Endothelial cell of umbilical vein (primary cell): ENCODE measurements around the gene PPY. TPM values are rescaled to one million over a fixed set of nuclear protein-coding genes. Genes with fewer than 3 reads are reported as not detected.

ENCODE experiments used
- BruUV-seq: library from RNA; stranded (reverse); fragments of 400-500 nt; replicated peaks from 2 replicates; lab custom pipeline; 2021; lab: Mats Ljungman, UMichigan
- CTCF ChIA-PET: fragments of 300-600, 350-600 bp; sonication (Branson Sonifier 250); formaldehyde crosslinking; loops from one replicate; lab custom pipeline; 2021; ENCODE audit warnings: antibody characterized with exemption, inconsistent platforms; lab: Charles Lee
- POLR2A ChIA-PET: fragments of 300-600, 350-600 bp; sonication (Branson Sonifier 250); formaldehyde crosslinking; loops from one replicate; lab custom pipeline; 2021; ENCODE audit warnings: antibody characterized with exemption, inconsistent platforms; lab: Charles Lee
- DNase-seq: peaks from one replicate; pipeline ENCODE4 v3.0.0-alpha.2; 2011; ENCODE audit warnings: low read depth, low spot score
- FAIRE-seq: peaks from 2 replicates; lab custom pipeline; 2011; peaks lifted over from hg19 to GRCh38; lab: Jason Lieb, UNC
- H2AFZ ChIP-seq: 2 replicates; pipeline ENCODE4 v1.6.0; 2012; ENCODE audit warnings: low read depth, low read length, control low read depth, inconsistent platforms
- H3K27ac ChIP-seq: 2 replicates; pipeline ENCODE4 v1.5.1; 2011; ENCODE audit warnings: low read depth, mild to moderate bottlenecking, control low read depth, low read length, moderate library complexity; ENCODE audit not compliant: insufficient read depth
- H3K27me3 ChIP-seq, 2 experiments: 2 replicates each; pipeline versions ENCODE4 v1.6.0 to v1.6.1; 2011; ENCODE audit warnings: low read length in 2 of 2, mixed read lengths in 1 of 2; ENCODE audit not compliant: control insufficient read depth in 2 of 2, insufficient read depth in 2 of 2
- H3K36me3 ChIP-seq, 2 experiments: 2 replicates in 1 of 2; 3 replicates in 1 of 2; pipeline ENCODE4 v1.5.1; 2011; ENCODE audit warnings: low read length in 2 of 2, mild to moderate bottlenecking in 1 of 2, moderate library complexity in 1 of 2; ENCODE audit not compliant: control insufficient read depth in 2 of 2, insufficient read depth in 2 of 2; ENCODE audit errors: extremely low read depth in 1 of 2
- H3K4me1 ChIP-seq: 3 replicates; pipeline ENCODE4 v1.5.1; 2011; ENCODE audit warnings: mild to moderate bottlenecking, low read length; ENCODE audit not compliant: control insufficient read depth, insufficient read depth; ENCODE audit errors: extremely low read depth
- H3K4me2 ChIP-seq: 2 replicates; pipeline ENCODE4 v1.6.1; 2011; ENCODE audit warnings: low read length, control low read depth, mixed read lengths; ENCODE audit not compliant: insufficient read depth
- H3K4me3 ChIP-seq, 3 experiments: fragments of 200-600 bp in 1 of 3; sonication (generic), shearing (Covaris generic) in 1 of 3; replicated peaks in 1 of 3; 2 replicates each; pipeline ENCODE4 v1.5.1; 2011 to 2016; ENCODE audit warnings: control low read depth in 3 of 3, low read length in 3 of 3, mild to moderate bottlenecking in 2 of 3, inconsistent platforms in 1 of 3, low read depth in 1 of 3, moderate library complexity in 1 of 3; ENCODE audit not compliant: insufficient read depth in 1 of 3
- H3K79me2 ChIP-seq: 2 replicates; pipeline ENCODE4 v1.6.0; 2012; ENCODE audit warnings: low read length, inconsistent platforms; ENCODE audit not compliant: control insufficient read depth, insufficient read depth
- H3K9ac ChIP-seq: replicated peaks from 2 replicates; pipeline ENCODE3; 2011; ENCODE audit warnings: low read length, control low read depth; ENCODE audit not compliant: insufficient read depth; ENCODE audit errors: extremely low read depth
- H3K9me1 ChIP-seq: replicated peaks from 3 replicates; pipeline ENCODE4 v1.6.0; 2011; ENCODE audit warnings: mild to moderate bottlenecking, low read length; ENCODE audit not compliant: control insufficient read depth, insufficient read depth; ENCODE audit errors: extremely low read depth
- H3K9me3 ChIP-seq: replicated peaks from 2 replicates; pipeline ENCODE4 v1.5.1; 2012; ENCODE audit warnings: low read length, inconsistent platforms; ENCODE audit not compliant: control insufficient read depth, insufficient read depth
- H4K20me1 ChIP-seq: replicated peaks from 2 replicates; pipeline ENCODE3; 2011; ENCODE audit warnings: mild to moderate bottlenecking, low read length; ENCODE audit not compliant: control insufficient read depth, insufficient read depth; ENCODE audit errors: extremely low read depth
- CTCF ChIP-seq, 2 donors: IDR thresholded peaks; 1 replicate in 1 of 2; 2 replicates in 1 of 2; pipeline ENCODE4 v1.5.1; 2011; ENCODE audit warnings: low read length in 2 of 2, mild to moderate bottlenecking in 2 of 2, moderate library complexity in 2 of 2, control low read depth in 1 of 2, inconsistent platforms in 1 of 2, low read depth in 1 of 2; ENCODE audit not compliant: insufficient read depth in 1 of 2; ENCODE audit errors: extremely low read depth in 1 of 2
- EZH2 ChIP-seq: IDR thresholded peaks from 2 replicates; pipeline ENCODE4 v1.6.1; 2012; ENCODE audit warnings: borderline replicate concordance, low read depth, mild to moderate bottlenecking, moderate library complexity, low read length, inconsistent platforms; ENCODE audit not compliant: severe bottlenecking
- FOS ChIP-seq: IDR thresholded peaks from 2 replicates; pipeline ENCODE4 v1.6.1; 2011; ENCODE audit warnings: mild to moderate bottlenecking, low read length, moderate library complexity, borderline replicate concordance; ENCODE audit not compliant: insufficient read depth
- GATA2 ChIP-seq: IDR thresholded peaks from 2 replicates; pipeline ENCODE4 v1.7.0; 2011; ENCODE audit warnings: low read depth, mild to moderate bottlenecking, moderate library complexity, mixed read lengths, low read length; ENCODE audit not compliant: insufficient read length, insufficient read depth
- JUN ChIP-seq: IDR thresholded peaks from 2 replicates; pipeline ENCODE4 v1.6.1; 2011; ENCODE audit warnings: borderline replicate concordance, low read depth; ENCODE audit not compliant: insufficient read length, insufficient read depth
- MAX ChIP-seq: IDR thresholded peaks from 2 replicates; pipeline ENCODE4 v1.6.1; 2011; ENCODE audit not compliant: insufficient read depth, insufficient read length
- MYC ChIP-seq: IDR thresholded peaks from one replicate; pipeline ENCODE4 v1.6.1; 2011; ENCODE audit warnings: mild to moderate bottlenecking, low read depth, low read length
- POLR2A ChIP-seq: IDR thresholded peaks from 2 replicates; pipeline ENCODE4 v1.6.1; 2012; ENCODE audit warnings: low read depth, mild to moderate bottlenecking, control low read depth, low read length
- POLR2AphosphoS5 ChIP-seq: IDR thresholded peaks from 2 replicates; pipeline ENCODE4 v1.6.1; 2012; ENCODE audit warnings: low read depth, mild to moderate bottlenecking, control low read depth, low read length, moderate library complexity; ENCODE audit not compliant: insufficient read depth
- dilution Hi-C: fragments of 300-500 bp; cut with MboI; formaldehyde crosslinking; loops from one replicate; pipeline ENCODE4 v1.15.0; 2019; ENCODE audit warnings: low sequenced_read_pairs; ENCODE audit not compliant: extremely low pct_ligation_motif_present
- intact Hi-C: fragments of 100-400 bp; cut with micrococcal nuclease; formaldehyde crosslinking; loops from one replicate; pipeline ENCODE4 v1.10.0; 2022
- polyA plus RNA-seq, 4 experiments: library from polyadenylated mRNA; depleted of rRNA in 3 of 4; stranded (reverse) in 3 of 4; unstranded in 1 of 4; fragments of >200 nt; gene quantifications; 2 replicates each; pipeline versions ENCODE4 v1.2.1 to v1.2.3, GENCODE V29; 2011 to 2012; ENCODE audit warnings: missing spikeins in 1 of 4
- total RNA-seq: library from RNA; stranded (reverse); gene quantifications from 2 replicates; pipeline ENCODE4 v1.2.3, GENCODE V29; 2021

PPY gene
- total and polyA plus RNA-seq, 2 donors (not counting 3 experiments of a cell fraction or from before 2014, with no cell fraction given), result not detected

- POLR2A ChIA-PET, result no interaction called here
- intact Hi-C loops, result no loop called here
Measured at GRCh38 chr17:43951750-43952149, 9.5 kb upstream of the PPY start.

More at GRCh38 chr17:43951750-43952149, 9.5 kb upstream of the PPY start:
- H3K36me3 ChIP-seq, result no peaks in the 10 kb centered on the region
- DNase-seq, result no peak
- H4K20me1 ChIP-seq, result no peaks in the 10 kb centered on the region
- H3K27ac ChIP-seq, result no peak overlapping the region
- H3K4me1 ChIP-seq, result peaks cover 2% of the 10 kb centered on the region
- H3K9me3 ChIP-seq, result no peaks in the 10 kb centered on the region
- no peak for TF ChIP-seq MYC
- no peak for TF ChIP-seq GATA2
- TF ChIP-seq POLR2AphosphoS5, result no peak
- no peak for TF ChIP-seq CTCF (IDR thresholded peaks at IDR 0.05; ENCODE audit: extremely low read depth in 1 of 2, insufficient read depth in 1 of 2, low read depth in 1 of 2, low read length in 2 of 2)
- no peak for TF ChIP-seq FOS
- TF ChIP-seq MAX, result no peak
- no peak for TF ChIP-seq JUN
- no peak for TF ChIP-seq POLR2A
- no peak for TF ChIP-seq EZH2
- BruUV-seq, result no TSS peak
- H2AFZ ChIP-seq, result no peak overlapping the region
- no peaks in the 10 kb centered on the region for H3K79me2 ChIP-seq
- H3K27me3 ChIP-seq, result peaks cover 40 to 44% of the 10 kb centered on the region in 2 experiments
- no peak overlapping the region for H3K4me2 ChIP-seq
- no peaks in the 10 kb centered on the region for H3K9me1 ChIP-seq
- no peak overlapping the region for H3K9ac ChIP-seq
- CTCF ChIA-PET, result interaction anchor here (1.2 to 2.6 kb wide), 4 partner anchors 8 to 89 kb away, joined by 3 to 7 read pairs (median 5); no protein-coding TSS in a partner anchor
- no peak overlapping the region for H3K4me3 ChIP-seq
- FAIRE-seq, result no peak
- dilution Hi-C loops, result no loop called here
